ENCODE measurements around the gene SULT1E1.

Gene SULT1E1

DNA sequence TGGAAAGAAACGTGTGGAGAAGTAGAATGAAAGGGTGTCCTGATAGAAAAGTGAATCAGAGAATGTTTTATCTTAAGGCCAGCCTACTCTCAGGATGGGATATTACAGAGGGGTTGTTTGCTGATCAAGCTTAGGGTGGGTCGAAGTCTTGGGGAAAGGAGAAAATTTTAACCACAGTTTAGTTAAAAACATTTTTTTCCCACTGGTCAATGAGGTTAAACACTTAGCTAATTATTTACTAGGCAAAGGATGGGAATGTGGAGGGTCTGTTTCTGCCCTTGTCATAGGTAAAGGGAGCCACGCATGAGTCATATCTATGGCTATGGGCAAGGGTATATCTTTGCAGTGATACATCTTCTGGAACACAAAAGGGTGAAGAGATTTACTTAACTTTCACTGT is 16.1 kb upstream of the SULT1E1 start:
- H3K4me3 ChIP-seq (ENCODE audit: low read depth, low read length) = no peak overlapping the region
- no peak for DNase-seq (ENCODE audit: low read depth)
- TF ChIP-seq POLR2A (IDR thresholded peaks at IDR 0.05; ENCODE audit: extremely low read depth, insufficient read length) (no peak), MYC (IDR thresholded peaks at IDR 0.05; ENCODE audit: low read depth, low read length) (no peak), MAX (IDR thresholded peaks at IDR 0.05; ENCODE audit: low read depth, low read length) (no peak)
- TF ChIP-seq, protein P1, sequence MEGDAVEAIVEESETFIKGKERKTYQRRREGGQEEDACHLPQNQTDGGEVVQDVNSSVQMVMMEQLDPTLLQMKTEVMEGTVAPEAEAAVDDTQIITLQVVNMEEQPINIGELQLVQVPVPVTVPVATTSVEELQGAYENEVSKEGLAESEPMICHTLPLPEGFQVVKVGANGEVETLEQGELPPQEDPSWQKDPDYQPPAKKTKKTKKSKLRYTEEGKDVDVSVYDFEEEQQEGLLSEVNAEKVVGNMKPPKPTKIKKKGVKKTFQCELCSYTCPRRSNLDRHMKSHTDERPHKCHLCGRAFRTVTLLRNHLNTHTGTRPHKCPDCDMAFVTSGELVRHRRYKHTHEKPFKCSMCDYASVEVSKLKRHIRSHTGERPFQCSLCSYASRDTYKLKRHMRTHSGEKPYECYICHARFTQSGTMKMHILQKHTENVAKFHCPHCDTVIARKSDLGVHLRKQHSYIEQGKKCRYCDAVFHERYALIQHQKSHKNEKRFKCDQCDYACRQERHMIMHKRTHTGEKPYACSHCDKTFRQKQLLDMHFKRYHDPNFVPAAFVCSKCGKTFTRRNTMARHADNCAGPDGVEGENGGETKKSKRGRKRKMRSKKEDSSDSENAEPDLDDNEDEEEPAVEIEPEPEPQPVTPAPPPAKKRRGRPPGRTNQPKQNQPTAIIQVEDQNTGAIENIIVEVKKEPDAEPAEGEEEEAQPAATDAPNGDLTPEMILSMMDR (IDR thresholded peaks at IDR 0.05; ENCODE audit: low read depth, low read length) = no peak

GRCh38 chr4:69875576-69875975 is 15.6 kb upstream of the SULT1E1 start:
- no peak overlapping the region for H3K4me3 ChIP-seq (ENCODE audit: low read depth, low read length)
- TF ChIP-seq MYC (IDR thresholded peaks at IDR 0.05; ENCODE audit: low read depth, low read length) (no peak), POLR2A (IDR thresholded peaks at IDR 0.05; ENCODE audit: extremely low read depth, insufficient read length) (no peak), MAX (IDR thresholded peaks at IDR 0.05; ENCODE audit: low read depth, low read length) (no peak)
- TF ChIP-seq, protein P1 (IDR thresholded peaks at IDR 0.05; ENCODE audit: low read depth, low read length) = no peak
- no peak for DNase-seq (ENCODE audit: low read depth)

DNA sequence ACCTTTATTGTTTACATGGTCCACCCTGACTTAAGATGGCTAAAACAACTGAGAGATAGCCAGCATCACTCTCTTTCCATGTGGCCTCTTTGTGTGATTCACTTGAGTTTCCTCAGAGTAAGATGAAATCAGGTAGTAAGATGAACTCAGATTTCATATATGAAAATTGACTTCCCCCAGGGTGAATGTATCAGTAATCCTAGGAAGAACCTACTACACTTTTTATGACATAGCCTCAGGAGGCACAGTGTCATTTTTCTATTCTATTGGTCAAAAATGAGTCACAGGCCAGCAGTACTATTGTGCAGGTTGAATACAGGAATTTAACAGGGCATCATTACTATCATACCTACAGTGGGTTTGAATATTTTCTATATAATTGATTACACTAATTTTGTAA is 14.6 kb upstream of the SULT1E1 start:
- TF ChIP-seq MYC (IDR thresholded peaks at IDR 0.05; ENCODE audit: low read depth, low read length) (no peak), POLR2A (IDR thresholded peaks at IDR 0.05; ENCODE audit: extremely low read depth, insufficient read length) (no peak), MAX (IDR thresholded peaks at IDR 0.05; ENCODE audit: low read depth, low read length) (no peak)
- TF ChIP-seq, protein P1 (IDR thresholded peaks at IDR 0.05; ENCODE audit: low read depth, low read length) = no peak
- DNase-seq (ENCODE audit: low read depth) = no peak
- no peak overlapping the region for H3K4me3 ChIP-seq (ENCODE audit: low read depth, low read length)

- no peak for TF ChIP-seq POLR2A (IDR thresholded peaks at IDR 0.05; ENCODE audit: extremely low read depth, insufficient read length)
- TF ChIP-seq MYC (IDR thresholded peaks at IDR 0.05; ENCODE audit: low read depth, low read length) = no peak
- TF ChIP-seq, protein P1 (IDR thresholded peaks at IDR 0.05; ENCODE audit: low read depth, low read length) = no peak
- TF ChIP-seq MAX (IDR thresholded peaks at IDR 0.05; ENCODE audit: low read depth, low read length) = no peak
- no peak overlapping the region for H3K4me3 ChIP-seq (ENCODE audit: low read depth, low read length)
Observed at GRCh38 chr4:69861756-69862155, 1.8 kb upstream of the SULT1E1 start.

GRCh38 chr4:69860521-69861298 is 765 bp upstream of the SULT1E1 start:
- H3K4me3 ChIP-seq (ENCODE audit: low read depth, low read length) = no peak overlapping the region
- DNase-seq (ENCODE audit: low read depth) = no peak
- TF ChIP-seq MAX (IDR thresholded peaks at IDR 0.05; ENCODE audit: low read depth, low read length) (no peak), MYC (IDR thresholded peaks at IDR 0.05; ENCODE audit: low read depth, low read length) (no peak), POLR2A (IDR thresholded peaks at IDR 0.05; ENCODE audit: extremely low read depth, insufficient read length) (no peak)
- TF ChIP-seq, protein P1 (IDR thresholded peaks at IDR 0.05; ENCODE audit: low read depth, low read length) = no peak

More at GRCh38 chr4:69861756-69862155, 1.8 kb upstream of the SULT1E1 start:
- DNase-seq (ENCODE audit: low read depth) = no peak
